GM19193 (cell line): ENCODE measurements around the gene KLHL29.
A peak's percentile ranks its signal among the peaks of the same experiment; 100 is the strongest.

Source experiments
- POLR2A ChIP-seq: IDR thresholded peaks from 4 replicates; pipeline ENCODE4 v1.6.1; 2011; ENCODE audit not compliant: insufficient read depth, insufficient read length; ENCODE audit errors: extremely low read depth

Gene KLHL29

GRCh38 chr2:23384551-23385343 is at the start of gene KLHL29:
KLHL29 (plus strand) TSS chr2:23385179; CDS start chr2:23562197, 177,018 bp downstream.
- peak; percentile 68 for TF ChIP-seq POLR2A

GRCh38 chr2:23335550-23335949 is 49.4 kb upstream of the KLHL29 start:
- no peak for TF ChIP-seq POLR2A

GRCh38 chr2:23342075-23342474 is 42.9 kb upstream of the KLHL29 start:
- no peak for TF ChIP-seq POLR2A

- no peak for TF ChIP-seq POLR2A
Measured at GRCh38 chr2:23346029-23346428, 39.0 kb upstream of the KLHL29 start.

GRCh38 chr2:23346781-23347180 is 38.2 kb upstream of the KLHL29 start:
- TF ChIP-seq POLR2A: no peak

- TF ChIP-seq POLR2A: no peak
Measured at GRCh38 chr2:23347471-23348092, 37.4 kb upstream of the KLHL29 start.

GRCh38 chr2:23349508-23349907 is 35.5 kb upstream of the KLHL29 start:
- TF ChIP-seq POLR2A: no peak

GRCh38 chr2:23350041-23350791 is 34.8 kb upstream of the KLHL29 start:
- no peak for TF ChIP-seq POLR2A

- no peak for TF ChIP-seq POLR2A
Measured at GRCh38 chr2:23350792-23351355, 34.1 kb upstream of the KLHL29 start.

GRCh38 chr2:23351388-23352141 is 33.4 kb upstream of the KLHL29 start:
- no peak for TF ChIP-seq POLR2A

GRCh38 chr2:23354554-23354953 is 30.4 kb upstream of the KLHL29 start:
- no peak for TF ChIP-seq POLR2A

- TF ChIP-seq POLR2A: no peak
Measured at GRCh38 chr2:23355001-23355400, 30.0 kb upstream of the KLHL29 start.

GRCh38 chr2:23356711-23357110 is 28.3 kb upstream of the KLHL29 start:
- TF ChIP-seq POLR2A: no peak
